WTC11 (cell line): Measurements from ENCODE around the gene CAPZA3. TPM values are rescaled to one million over a fixed set of nuclear protein-coding genes. Genes with fewer than 3 reads are reported as not detected.

ENCODE experiments used
- ATAC-seq: fragments of 200-7000 bp; cut with Tn5 transposase; 2 replicates; pipeline ENCODE4 v1.10.0; 2021; ENCODE audit warnings: mild to moderate bottlenecking, moderate library complexity
- CTCF ChIA-PET: fragments of 300-600 bp; sonication (Branson Sonifier 250); formaldehyde crosslinking; loops from one replicate; lab custom pipeline; 2021; ENCODE audit warnings: antibody characterized with exemption; lab: Charles Lee
- POLR2A ChIA-PET: fragments of 350-600 bp; sonication (Branson Sonifier 250); formaldehyde crosslinking; loops from one replicate; lab custom pipeline; 2021; ENCODE audit warnings: antibody characterized with exemption; lab: Charles Lee
- DNase-seq: peaks from one replicate; pipeline ENCODE4 v3.0.0; 2021; ENCODE audit warnings: low spot score
- H3K27ac Mint-ChIP-seq: 2 replicates; pipeline ENCODE4 v1.8.0; 2021; ENCODE audit warnings: mixed read lengths
- H3K27me3 Mint-ChIP-seq: 2 replicates; pipeline ENCODE4 v1.8.0; 2021; ENCODE audit warnings: low read depth, mild to moderate bottlenecking, moderate library complexity, mixed read lengths
- H3K36me3 Mint-ChIP-seq: 2 replicates; pipeline ENCODE4 v1.8.0; 2021; ENCODE audit warnings: mixed read lengths
- H3K4me1 Mint-ChIP-seq: 2 replicates; pipeline ENCODE4 v1.8.0; 2022; ENCODE audit warnings: mixed read lengths
- H3K4me3 Mint-ChIP-seq: 2 replicates; pipeline ENCODE4 v1.8.0; 2021; ENCODE audit warnings: mild to moderate bottlenecking, moderate library complexity, mixed read lengths
- H3K9me3 Mint-ChIP-seq: 2 replicates; pipeline ENCODE4 v1.8.0; 2021; ENCODE audit warnings: mixed read lengths
- ATF2 ChIP-seq: sonication (generic); formaldehyde crosslinking; IDR thresholded peaks from 2 replicates; pipeline ENCODE4 v1.8.1; 2022; ENCODE audit warnings: low read depth, missing genetic modification reagents, borderline replicate concordance
- GABPB1 ChIP-seq: sonication (generic); formaldehyde crosslinking; IDR thresholded peaks from 2 replicates; pipeline ENCODE4 v1.8.1; 2023; ENCODE audit warnings: mild to moderate bottlenecking, missing genetic modification reagents
- NFE2L1 ChIP-seq: sonication (generic); formaldehyde crosslinking; IDR thresholded peaks from 2 replicates; pipeline ENCODE4 v1.8.1; 2023; ENCODE audit warnings: missing genetic modification reagents
- NR3C1 ChIP-seq: sonication (generic); formaldehyde crosslinking; conservative IDR thresholded peaks from 2 replicates; pipeline ENCODE4 v1.8.1; 2023; ENCODE audit warnings: low read depth, mild to moderate bottlenecking, missing genetic modification reagents
- PRRX2 ChIP-seq: fragments of 250-450 bp; sonication (Bioruptor Pico); IDR thresholded peaks from 2 replicates; pipeline ENCODE4 v1.8.0; 2021; ENCODE audit warnings: mild to moderate bottlenecking
- ZBTB43 ChIP-seq: sonication (generic); formaldehyde crosslinking; IDR thresholded peaks from 2 replicates; pipeline ENCODE4 v1.8.1; 2023; ENCODE audit warnings: mild to moderate bottlenecking, missing genetic modification reagents
- ZNF121 ChIP-seq: sonication (generic); formaldehyde crosslinking; IDR thresholded peaks from 2 replicates; pipeline ENCODE4 v1.8.0; 2023; ENCODE audit warnings: missing genetic modification reagents
- ZNF281 ChIP-seq: sonication (generic); formaldehyde crosslinking; IDR thresholded peaks from 2 replicates; pipeline ENCODE4 v1.8.0; 2023; ENCODE audit warnings: mild to moderate bottlenecking, missing genetic modification reagents
- ZNF512 ChIP-seq: sonication (generic); formaldehyde crosslinking; IDR thresholded peaks from 2 replicates; pipeline ENCODE4 v1.8.1; 2022; ENCODE audit warnings: missing genetic modification reagents, borderline replicate concordance
- total RNA-seq: library from RNA; stranded (reverse); gene quantifications from 3 replicates; pipeline ENCODE4 v1.2.3, GENCODE V29; 2021

Gene CAPZA3
- total RNA-seq, 1 experiment from 2014 or later, result not detected

GRCh38 chr12:18747895-18748294, 10.0 kb downstream of the CAPZA3 start (continued):
- TF ChIP-seq ZNF281 (CRISPR knock-in tag), result no peak
- no peak for TF ChIP-seq ZBTB43 (CRISPR knock-in tag)

GRCh38 chr12:18749386-18749957, 11.6 kb downstream of the CAPZA3 start:
- POLR2A ChIA-PET, result no interaction called here
- H3K27me3 Mint-ChIP-seq, result no peaks in the 10 kb centered on the region
- no peak overlapping the region for H3K27ac Mint-ChIP-seq

GRCh38 chr12:18750085-18750484, 12.2 kb downstream of the CAPZA3 start:
- POLR2A ChIA-PET, result no interaction called here
- Mint-ChIP-seq H3K27ac (no peak overlapping the region), H3K4me1 (peaks cover 78% of the 10 kb centered on the region)
- no peak for TF ChIP-seq GABPB1
- TF ChIP-seq, all 79 proteins: peak for 0
- CTCF ChIA-PET, result no interaction called here
- no peaks in the 10 kb centered on the region for H3K27me3 Mint-ChIP-seq
- DNase-seq (no peak), ATAC-seq (no peak)
- no peak overlapping the region for H3K4me3 Mint-ChIP-seq
- no peaks in the 10 kb centered on the region; the same call in 1 of the 2 replicates for H3K36me3 Mint-ChIP-seq
- H3K9me3 Mint-ChIP-seq, result peaks cover 4% of the 10 kb centered on the region; the same call in 1 of the 2 replicates

More at GRCh38 chr12:18749386-18749957, 11.6 kb downstream of the CAPZA3 start:
- H3K4me1 Mint-ChIP-seq, result peaks cover 78% of the 10 kb centered on the region
- DNase-seq (no peak), ATAC-seq (no peak)
- H3K36me3 Mint-ChIP-seq, result no peaks in the 10 kb centered on the region
- H3K4me3 Mint-ChIP-seq, result no peak overlapping the region
- H3K9me3 Mint-ChIP-seq, result peaks cover 4% of the 10 kb centered on the region; the same call in 1 of the 2 replicates
- no peak for TF ChIP-seq ATF2 (CRISPR knock-in tag)
- TF ChIP-seq ZNF121 (CRISPR knock-in tag), result no peak
- TF ChIP-seq NFE2L1, result no peak
- TF ChIP-seq PRRX2 (CRISPR knock-in tag), result no peak
- no peak for TF ChIP-seq NR3C1 (CRISPR knock-in tag)
- CTCF ChIA-PET, result no interaction called here

- Mint-ChIP-seq H3K36me3 (no peaks in the 10 kb centered on the region; the same call in 1 of the 2 replicates), H3K4me1 (peaks cover 81% of the 10 kb centered on the region), H3K27me3 (no peaks in the 10 kb centered on the region), H3K27ac (peak overlapping the region; percentile 98), H3K4me3 (no peak overlapping the region), H3K9me3 (no peaks in the 10 kb centered on the region)
- TF ChIP-seq ZNF512 (CRISPR knock-in tag), result no peak
- ATAC-seq, result no peak
- no peak for DNase-seq
- ChIA-PET CTCF (interaction anchor here (1.5 kb wide), 1 partner anchor 434 kb away, joined by 3 read pairs; no protein-coding TSS in a partner anchor), POLR2A (interaction anchor here (0.6 kb wide), 1 partner anchor 31 kb away, joined by 3 read pairs; no protein-coding TSS in a partner anchor)
These were observed 13.9 kb downstream of the CAPZA3 start for GRCh38 chr12:18751866-18752265.
